Keratinocyte (primary cell): ENCODE measurements around the gene ZNF598. TPM values are rescaled to one million over a fixed set of nuclear protein-coding genes. Genes with fewer than 3 reads are reported as not detected.

Experiments used
- DNase-seq: peaks from one replicate; pipeline ENCODE4 v3.0.0-alpha.2; 2011; ENCODE audit warnings: low read depth, missing footprints, low spot score
- FAIRE-seq: peaks from 2 replicates; lab custom pipeline; 2011; peaks lifted over from hg19 to GRCh38; lab: Jason Lieb, UNC
- H2AFZ ChIP-seq: 2 replicates; pipeline ENCODE4 v1.6.0; 2012; ENCODE audit warnings: low read length, control low read depth, inconsistent platforms; ENCODE audit not compliant: control insufficient read depth
- H3K27ac ChIP-seq: 2 replicates; pipeline ENCODE4 v1.5.1; 2011; ENCODE audit warnings: low read length; ENCODE audit not compliant: control insufficient read depth, insufficient read depth
- H3K27me3 ChIP-seq: 3 replicates; pipeline ENCODE4 v1.6.0; 2011; ENCODE audit warnings: low read length; ENCODE audit not compliant: control insufficient read depth, insufficient read depth; ENCODE audit errors: extremely low read depth
- H3K36me3 ChIP-seq, 2 experiments: 2 replicates in 1 of 2; 3 replicates in 1 of 2; pipeline ENCODE4 v1.5.1; 2011; ENCODE audit warnings: low read length in 2 of 2, mild to moderate bottlenecking in 1 of 2; ENCODE audit not compliant: control insufficient read depth in 2 of 2, insufficient read depth in 2 of 2; ENCODE audit errors: extremely low read depth in 1 of 2
- H3K4me1 ChIP-seq: 3 replicates; pipeline ENCODE4 v1.5.1; 2011; ENCODE audit warnings: low read length; ENCODE audit not compliant: control insufficient read depth, insufficient read depth; ENCODE audit errors: extremely low read depth
- H3K4me2 ChIP-seq: 3 replicates; pipeline ENCODE4 v1.6.0; 2011; ENCODE audit warnings: low read depth, low read length; ENCODE audit not compliant: control insufficient read depth, insufficient read depth; ENCODE audit errors: extremely low read depth
- H3K4me3 ChIP-seq, 3 experiments: fragments of 200-600 bp in 1 of 3; sonication (generic) in 1 of 3; 2 replicates in 2 of 3; 3 replicates in 1 of 3; pipeline ENCODE4 v1.5.1; 2011 to 2016; ENCODE audit warnings: low read length in 3 of 3, mild to moderate bottlenecking in 3 of 3, control low read depth in 2 of 3, inconsistent platforms in 1 of 3, low read depth in 1 of 3, mixed read lengths in 1 of 3, mixed run types in 1 of 3, moderate library complexity in 1 of 3; ENCODE audit not compliant: control insufficient read depth in 2 of 3, insufficient read depth in 2 of 3; ENCODE audit errors: extremely low read depth in 1 of 3
- H3K79me2 ChIP-seq: 2 replicates; pipeline ENCODE4 v1.6.0; 2012; ENCODE audit warnings: low read length; ENCODE audit not compliant: control insufficient read depth, insufficient read depth
- H3K9ac ChIP-seq: 3 replicates; pipeline ENCODE4 v1.6.0; 2011; ENCODE audit warnings: low read length; ENCODE audit not compliant: control insufficient read depth, insufficient read depth; ENCODE audit errors: extremely low read depth
- H3K9me1 ChIP-seq: 3 replicates; pipeline ENCODE4 v1.6.0; 2011; ENCODE audit warnings: low read length; ENCODE audit not compliant: control insufficient read depth, insufficient read depth; ENCODE audit errors: extremely low read depth
- H3K9me3 ChIP-seq: 2 replicates; pipeline ENCODE4 v1.5.1; 2012; ENCODE audit warnings: low read depth, low read length; ENCODE audit not compliant: control insufficient read depth
- H4K20me1 ChIP-seq: 3 replicates; pipeline ENCODE4 v1.6.0; 2011; ENCODE audit warnings: low read length; ENCODE audit not compliant: control insufficient read depth, insufficient read depth; ENCODE audit errors: extremely low read depth
- CTCF ChIP-seq, 3 experiments: IDR thresholded peaks in 1 of 3; conservative IDR thresholded peaks in 1 of 3; optimal IDR thresholded peaks in 1 of 3; 2 replicates in 2 of 3; 3 replicates in 1 of 3; pipeline versions ENCODE3 to v1.5.1; 2011; ENCODE audit warnings: low read length in 3 of 3, mild to moderate bottlenecking in 3 of 3, moderate library complexity in 2 of 3, control low read depth in 1 of 3, inconsistent platforms in 1 of 3; ENCODE audit not compliant: insufficient read depth in 2 of 3; ENCODE audit errors: extremely low read depth in 1 of 3
- EZH2 ChIP-seq: IDR thresholded peaks from one replicate; pipeline ENCODE4 v1.6.1; 2012; ENCODE audit warnings: inconsistent platforms, mild to moderate bottlenecking, low read length, moderate library complexity
- dilution Hi-C: fragments of 300-500 bp; cut with MboI; formaldehyde crosslinking; loops from one replicate; pipeline ENCODE4 v1.7.0; 2020; ENCODE audit warnings: low sequenced_read_pairs; ENCODE audit not compliant: extremely low pct_ligation_motif_present
- polyA plus RNA-seq, 5 experiments: library from polyadenylated mRNA; depleted of rRNA in 3 of 5; stranded (reverse) in 3 of 5; stranded (forward) in 1 of 5; unstranded in 1 of 5; fragments of >200 nt; gene quantifications; 1 replicate in 1 of 5; 2 replicates in 3 of 5; 3 replicates in 1 of 5; pipeline versions ENCODE4 v1.2.1 to v1.2.3, GENCODE V29; 2011 to 2012; ENCODE audit warnings: missing spikeins in 2 of 5, low read depth in 1 of 5, low replicate concordance in 1 of 5

ZNF598 gene
- polyA plus RNA-seq, 1 donor (not counting 4 experiments of a cell fraction or from before 2014, with no cell fraction given), result 18.0 TPM

- FAIRE-seq (no peak), DNase-seq (no peak)
- peaks cover 12% of the 10 kb centered on the region for H3K79me2 ChIP-seq
- no peak for TF ChIP-seq CTCF (optimal IDR thresholded peaks at IDR 0.05 in 1 of 3, IDR thresholded peaks at IDR 0.05 in 1 of 3, conservative IDR thresholded peaks at IDR 0.05 in 1 of 3; ENCODE audit: extremely low read depth in 1 of 3, insufficient read depth in 2 of 3, low read length in 3 of 3)
- no peak for TF ChIP-seq EZH2
- no peak overlapping the region for H2AFZ ChIP-seq
- peaks cover 0 to 1% of the 10 kb centered on the region in 2 experiments for H3K36me3 ChIP-seq
- no peak overlapping the region for H3K27ac ChIP-seq
- H3K9ac ChIP-seq, result no peak overlapping the region
- peaks cover 12% of the 10 kb centered on the region for H3K4me1 ChIP-seq
- no peaks in the 10 kb centered on the region for H3K9me1 ChIP-seq
- H4K20me1 ChIP-seq, result no peaks in the 10 kb centered on the region
- H3K27me3 ChIP-seq, result no peaks in the 10 kb centered on the region
- H3K4me3 ChIP-seq, result no peak overlapping the region
- H3K4me2 ChIP-seq, result peak overlapping the region; percentile 96
- H3K9me3 ChIP-seq, result no peaks in the 10 kb centered on the region
- dilution Hi-C loops, result no loop called here
Measured at GRCh38 chr16:2045965-2046892, 36.6 kb upstream of the ZNF598 start.

GRCh38 chr16:2044541-2044940 is 34.9 kb upstream of the ZNF598 start:
- Histone ChIP-seq H3K9me3 (no peaks in the 10 kb centered on the region), H3K9ac (no peak overlapping the region), H3K4me3 (no peak overlapping the region), H4K20me1 (no peaks in the 10 kb centered on the region), H3K36me3 (no peaks in the 10 kb centered on the region), H3K4me1 (peaks cover 12% of the 10 kb centered on the region), H3K79me2 (peaks cover 12% of the 10 kb centered on the region), H3K4me2 (no peak overlapping the region), H3K9me1 (no peaks in the 10 kb centered on the region), H2AFZ (no peak overlapping the region), H3K27ac (no peak overlapping the region), H3K27me3 (no peaks in the 10 kb centered on the region)
- FAIRE-seq (no peak), DNase-seq (no peak)
- no peak for TF ChIP-seq EZH2
- no peak for TF ChIP-seq CTCF (optimal IDR thresholded peaks at IDR 0.05 in 1 of 3, IDR thresholded peaks at IDR 0.05 in 1 of 3, conservative IDR thresholded peaks at IDR 0.05 in 1 of 3; ENCODE audit: extremely low read depth in 1 of 3, insufficient read depth in 2 of 3, low read length in 3 of 3)
- dilution Hi-C loops, result no loop called here
